NCI-H748 treated with DMSO at 0.1 percent for 48 hours (cell line): Measurements from ENCODE around the gene SPTBN1.
"Not testable (repeated sequence)": the region's sequence is repeated elsewhere in the genome, so short reads cannot be mapped to it uniquely, and the experiment has no call there.

Experiments used
- DNase-seq: peaks from one replicate; lab custom pipeline; 2025; lab: John Stamatoyannopoulos, UW

SPTBN1 gene

GRCh38 chr2:54503192-54503591 lies 47.1 kb downstream of the SPTBN1 start:
- DNase-seq = peak; percentile 5

GRCh38 chr2:54503828-54504227 lies 47.7 kb downstream of the SPTBN1 start:
- DNase-seq = no peak

- no peak for DNase-seq
Measured at GRCh38 chr2:54504866-54505265, 48.7 kb downstream of the SPTBN1 start.

GRCh38 chr2:54508541-54508940 lies 52.4 kb downstream of the SPTBN1 start:
- DNase-seq = no peak

GRCh38 chr2:54509043-54509442 lies 52.9 kb downstream of the SPTBN1 start:
- not testable (repeated sequence) for DNase-seq

GRCh38 chr2:54510916-54511315 lies 54.8 kb downstream of the SPTBN1 start:
- no peak for DNase-seq

- no peak for DNase-seq
Measured at GRCh38 chr2:54512183-54512582, 56.1 kb downstream of the SPTBN1 start.

- no peak for DNase-seq
Measured at GRCh38 chr2:54512663-54513362, 56.7 kb downstream of the SPTBN1 start.

GRCh38 chr2:54513363-54513715 lies 57.2 kb downstream of the SPTBN1 start:
- no peak for DNase-seq

- DNase-seq = no peak
Measured at GRCh38 chr2:54514822-54515569, 58.9 kb downstream of the SPTBN1 start.

GRCh38 chr2:54516842-54517241 lies 60.7 kb downstream of the SPTBN1 start:
- DNase-seq = no peak

- not testable (repeated sequence) for DNase-seq
Measured at GRCh38 chr2:54518016-54518415, 61.9 kb downstream of the SPTBN1 start.

- DNase-seq = no peak
Measured at GRCh38 chr2:54518430-54518829, 62.3 kb downstream of the SPTBN1 start.

GRCh38 chr2:54519841-54520459 lies 63.8 kb downstream of the SPTBN1 start:
- no peak for DNase-seq

GRCh38 chr2:54520687-54521086 lies 64.6 kb downstream of the SPTBN1 start:
- DNase-seq = no peak

GRCh38 chr2:54522624-54523281 lies 66.6 kb downstream of the SPTBN1 start:
- peak; percentile 65 for DNase-seq

- DNase-seq = no peak
Measured at GRCh38 chr2:54523324-54523959, 67.3 kb downstream of the SPTBN1 start.

- no peak for DNase-seq
Measured at GRCh38 chr2:54524226-54524991, 68.3 kb downstream of the SPTBN1 start.

- DNase-seq = no peak
Measured at GRCh38 chr2:54525321-54525720, 69.2 kb downstream of the SPTBN1 start.

GRCh38 chr2:54526226-54526879 lies 70.2 kb downstream of the SPTBN1 start:
- DNase-seq = no peak
